HG02885 (cell line): ENCODE data around the gene TRABD2A.

Source experiments
- ATAC-seq: cut with Tn5 transposase; IDR thresholded peaks from one replicate; pipeline ENCODE4 v1.9.1; 2021; ENCODE audit warnings: mild to moderate bottlenecking; ENCODE audit not compliant: unreplicated experiment, poor library complexity

TRABD2A gene

DNA sequence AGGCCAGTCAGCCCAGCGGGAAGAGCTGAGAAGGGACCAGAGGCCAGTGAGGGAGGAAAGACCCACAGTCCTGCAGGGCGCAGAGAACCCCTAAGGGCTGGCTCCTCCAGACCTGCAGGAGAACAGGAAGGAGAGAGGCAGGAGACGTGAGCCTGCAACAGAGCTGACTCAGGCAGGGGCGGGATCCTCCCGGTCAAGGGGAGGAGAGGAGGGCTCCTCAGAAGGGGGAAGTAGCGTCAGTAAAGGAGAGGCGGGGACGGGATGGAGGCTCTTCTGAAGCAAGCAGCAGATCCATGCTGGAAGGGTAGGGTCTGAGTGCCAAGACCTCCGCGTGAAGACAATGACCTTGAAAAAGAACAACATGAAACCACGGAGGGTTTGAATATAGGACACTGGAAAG, 50.8 kb downstream of the TRABD2A start:
- ATAC-seq = no peak

DNA sequence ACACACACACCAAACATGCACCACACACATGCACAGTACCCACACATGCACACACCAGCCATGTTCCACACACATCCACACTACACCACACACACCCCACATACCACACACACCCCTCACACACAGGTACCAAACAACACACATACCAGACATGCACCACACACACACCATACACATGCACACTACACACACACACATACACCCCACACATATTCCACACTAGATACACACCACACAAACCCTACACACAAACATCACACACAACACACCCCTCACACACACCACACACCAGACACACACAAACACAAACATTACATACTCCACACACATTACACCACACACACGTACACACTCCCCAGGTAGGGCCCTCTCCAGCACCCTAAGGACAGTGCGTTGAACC, 51.2 kb downstream of the TRABD2A start:
- no peak for ATAC-seq

DNA sequence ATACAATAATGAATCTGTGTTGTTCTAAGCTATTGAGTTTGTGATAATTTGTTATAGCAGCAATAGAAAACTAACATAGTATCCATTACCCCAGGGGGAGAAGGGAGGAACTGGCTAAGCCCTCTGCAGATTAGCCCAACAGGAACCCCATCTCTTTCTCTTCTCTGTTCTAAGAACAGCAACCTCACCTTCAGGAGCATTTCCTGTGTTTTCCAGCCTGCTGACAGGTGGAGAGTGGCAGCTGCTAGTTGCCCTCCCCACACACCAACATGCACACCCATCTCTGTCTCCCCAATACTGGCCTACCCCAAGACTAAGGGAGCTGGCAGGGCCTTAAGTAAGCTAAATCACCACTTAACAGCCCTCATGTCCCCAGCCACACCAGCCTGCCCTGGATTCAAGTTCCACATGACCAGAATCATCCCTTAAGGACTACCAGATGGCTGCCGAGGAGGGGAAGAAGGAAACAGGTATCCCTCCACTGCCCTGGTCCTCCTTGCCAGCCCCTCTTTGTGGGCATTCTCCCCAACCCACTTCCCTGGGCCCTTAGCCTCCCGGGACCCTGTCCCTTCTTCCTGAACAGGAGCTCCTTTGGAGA, 52.8 kb downstream of the TRABD2A start:
- ATAC-seq = no peak

DNA sequence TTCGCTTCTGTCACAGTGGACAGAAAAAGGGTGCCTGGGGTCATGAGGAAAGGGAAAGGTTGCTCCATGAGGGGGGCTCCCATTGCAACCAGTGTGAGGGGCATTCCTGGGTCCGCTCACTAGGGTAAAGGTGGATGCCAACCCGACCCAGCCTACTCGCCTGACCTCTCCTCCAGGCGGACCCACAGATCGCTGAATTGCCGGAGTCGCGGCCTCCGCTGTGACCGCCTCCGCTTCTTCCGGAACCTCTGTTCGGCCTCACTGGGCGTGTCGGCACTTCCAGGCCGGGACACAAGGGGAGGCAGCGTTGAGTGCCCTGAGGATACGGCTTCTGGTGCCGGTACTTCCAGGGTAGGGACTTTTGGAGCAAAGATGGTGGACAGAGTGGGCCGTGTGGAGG, 57.1 kb downstream of the TRABD2A start:
- no peak for ATAC-seq

DNA sequence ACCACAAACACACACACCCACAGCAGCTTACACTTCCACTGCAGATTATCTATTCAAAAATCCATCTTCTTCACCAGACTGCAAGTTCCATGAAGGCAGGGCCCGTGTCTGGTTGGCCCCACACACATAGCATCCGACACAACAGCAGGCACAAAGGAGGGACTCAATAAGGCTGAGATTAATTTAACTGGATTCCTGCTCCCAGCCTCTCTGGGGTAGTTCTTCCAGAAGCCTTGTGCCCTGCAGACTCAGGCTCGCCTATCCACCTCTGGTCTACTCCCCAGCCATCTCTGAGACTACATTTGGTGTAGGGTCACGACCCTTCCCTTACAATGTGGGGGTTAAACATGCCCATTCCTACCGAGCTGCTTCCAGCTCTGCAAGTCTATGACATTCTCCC, 57.7 kb downstream of the TRABD2A start:
- no peak for ATAC-seq

DNA sequence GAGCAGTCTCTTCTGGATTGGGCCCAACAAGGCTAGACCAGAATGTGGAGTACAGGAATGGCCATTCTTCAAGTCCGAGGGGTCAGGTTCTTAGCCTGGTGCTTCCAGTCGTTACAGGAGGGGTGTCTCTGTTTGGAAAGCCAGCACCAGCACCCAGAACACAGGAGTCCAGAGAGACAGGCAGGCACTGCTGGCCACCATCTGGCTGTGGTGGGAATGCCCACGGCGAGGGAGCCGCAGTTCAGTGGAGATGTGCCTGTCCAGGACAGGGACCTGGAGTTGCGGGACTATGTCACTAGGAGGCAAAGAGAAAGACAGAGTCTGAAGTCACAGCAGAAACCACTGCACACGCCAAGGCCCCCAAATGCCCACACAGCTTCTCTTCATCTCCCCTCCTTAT, 59.1 kb downstream of the TRABD2A start:
- ATAC-seq = no peak

DNA sequence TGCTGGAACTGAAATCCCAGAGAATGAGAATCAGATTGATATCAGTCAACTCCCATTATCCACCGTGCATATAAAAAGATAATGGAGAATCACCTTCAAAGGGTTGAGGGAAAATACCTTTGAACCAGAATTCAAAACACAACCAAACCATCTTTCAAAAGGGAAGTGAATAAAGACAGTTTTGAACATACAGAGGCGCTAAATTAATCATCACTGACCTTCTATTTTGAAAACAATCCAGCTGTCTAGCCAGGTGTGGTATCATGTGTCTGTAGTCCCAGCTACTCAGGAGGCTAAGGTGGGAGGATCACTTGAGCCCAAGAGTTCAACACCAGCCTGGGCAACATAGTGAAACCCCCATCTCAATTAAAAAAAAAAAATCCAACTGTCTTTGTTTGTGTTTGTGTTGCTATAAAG, 63.6 kb downstream of the TRABD2A start:
- ATAC-seq = peak; percentile 95

DNA sequence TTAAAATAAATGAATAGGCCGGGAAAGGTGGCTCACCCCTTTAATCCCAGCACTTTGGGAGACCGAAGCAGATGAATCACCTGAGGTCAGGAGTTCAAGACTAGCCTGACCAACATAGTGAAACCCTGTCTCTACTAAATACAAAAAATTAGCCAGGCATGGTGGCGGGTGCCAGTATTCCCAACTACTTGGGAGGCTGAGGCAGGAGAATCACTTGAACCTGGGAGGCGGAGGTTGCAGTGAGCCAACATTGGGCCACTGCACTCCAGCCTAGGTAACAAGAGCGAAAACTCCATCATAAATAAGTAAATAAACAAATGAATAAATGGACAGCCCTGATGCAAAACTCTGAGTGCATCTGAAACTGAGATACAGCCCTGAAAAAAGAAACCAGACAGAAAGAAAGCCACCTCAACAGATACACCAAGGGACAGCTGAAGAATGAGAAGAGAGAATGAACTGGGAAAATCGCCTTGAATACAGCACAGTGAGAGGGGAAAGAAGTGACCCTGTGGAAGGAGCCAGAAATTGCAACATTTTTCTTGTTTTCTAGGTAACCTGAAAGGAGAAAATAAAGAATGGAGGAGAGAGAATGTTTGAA, 64.4 kb downstream of the TRABD2A start:
- ATAC-seq = peak; percentile 74

DNA sequence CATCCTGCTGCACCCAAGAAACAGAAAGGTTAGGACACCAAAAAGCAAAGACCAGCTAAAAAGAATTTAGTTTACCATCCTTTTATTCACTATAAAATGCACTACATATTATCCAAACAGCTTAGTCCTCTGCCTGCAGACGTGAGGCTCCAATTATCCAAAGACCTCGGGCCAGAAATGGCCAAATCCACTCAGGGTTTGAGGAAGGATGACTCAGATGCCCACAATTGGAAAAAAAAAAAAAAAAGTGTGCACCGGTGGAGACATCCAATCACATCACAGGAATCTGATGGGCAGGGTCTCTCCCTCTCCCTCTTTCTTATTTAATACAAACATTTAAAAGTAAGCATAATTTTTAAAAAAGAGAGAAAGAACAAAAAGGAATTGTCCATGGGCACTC, 65.7 kb downstream of the TRABD2A start:
- ATAC-seq = no peak

DNA sequence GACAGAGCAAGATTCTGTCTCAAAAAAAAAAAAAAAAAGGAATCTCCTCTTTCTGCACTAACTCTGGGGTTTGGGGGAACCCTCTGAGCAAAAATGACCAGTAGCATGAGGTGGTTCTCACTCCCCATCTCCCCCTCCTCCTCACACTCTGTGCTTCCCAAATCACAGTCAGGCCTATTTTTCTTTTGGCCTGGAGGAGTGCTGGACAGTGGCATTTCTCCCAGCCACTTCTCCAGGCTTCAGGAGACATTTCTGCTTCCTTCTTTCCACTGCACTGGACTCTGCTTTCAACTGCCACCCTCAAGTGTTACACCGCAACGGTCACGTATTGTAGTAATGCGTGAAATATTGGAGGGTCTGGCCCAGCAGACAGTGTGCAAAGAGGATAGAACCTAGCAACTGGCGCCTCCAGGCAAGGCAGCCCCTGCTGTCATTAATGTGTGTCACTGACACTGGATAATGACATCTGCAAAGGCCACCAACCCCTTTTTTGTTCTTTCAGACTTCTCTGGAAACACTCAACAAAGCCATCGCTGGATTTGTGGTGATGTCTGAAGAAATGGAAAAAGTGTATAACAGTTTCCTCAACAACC, 68.9 kb downstream of the TRABD2A start:
- ATAC-seq = no peak

DNA sequence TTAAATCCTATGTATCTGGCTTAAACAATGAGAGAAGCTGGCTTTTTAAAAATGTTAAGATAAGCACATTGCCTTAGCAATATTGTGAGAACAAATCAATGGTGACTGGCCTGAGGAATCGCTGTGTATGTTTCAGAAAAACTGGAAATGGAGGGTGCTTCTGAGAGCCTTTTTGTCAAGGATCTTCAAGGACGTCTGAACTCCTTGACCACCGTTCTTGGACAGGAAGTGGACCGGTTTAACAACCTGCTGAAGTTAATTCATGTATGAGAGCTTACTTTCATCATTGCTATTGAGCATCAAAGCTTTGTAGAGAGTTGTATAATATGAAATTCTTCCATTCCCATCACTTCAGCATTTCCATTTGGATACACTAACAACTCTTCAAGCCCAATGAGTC, 72.6 kb downstream of the TRABD2A start:
- ATAC-seq = no peak

DNA sequence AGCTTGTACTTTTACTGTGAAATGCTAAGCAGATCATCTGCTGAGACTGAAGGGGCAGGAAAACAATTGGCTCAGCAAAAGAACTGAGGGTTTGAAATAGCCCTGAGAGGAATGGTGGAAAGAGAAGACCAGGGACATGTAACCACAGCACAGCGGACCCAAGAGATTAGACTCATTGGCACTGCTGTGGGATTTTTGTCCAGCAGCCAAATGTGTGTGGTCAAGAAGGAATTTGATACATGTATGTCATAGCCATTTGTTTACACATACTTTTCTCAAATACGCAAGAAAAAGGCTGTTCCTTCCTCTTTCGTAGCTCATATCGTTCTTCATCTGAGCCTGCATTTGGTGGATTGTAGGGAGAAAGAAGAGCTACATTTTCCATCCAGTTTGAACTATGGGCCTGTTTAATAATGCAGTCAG, 73.8 kb downstream of the TRABD2A start:
- ATAC-seq = no peak

DNA sequence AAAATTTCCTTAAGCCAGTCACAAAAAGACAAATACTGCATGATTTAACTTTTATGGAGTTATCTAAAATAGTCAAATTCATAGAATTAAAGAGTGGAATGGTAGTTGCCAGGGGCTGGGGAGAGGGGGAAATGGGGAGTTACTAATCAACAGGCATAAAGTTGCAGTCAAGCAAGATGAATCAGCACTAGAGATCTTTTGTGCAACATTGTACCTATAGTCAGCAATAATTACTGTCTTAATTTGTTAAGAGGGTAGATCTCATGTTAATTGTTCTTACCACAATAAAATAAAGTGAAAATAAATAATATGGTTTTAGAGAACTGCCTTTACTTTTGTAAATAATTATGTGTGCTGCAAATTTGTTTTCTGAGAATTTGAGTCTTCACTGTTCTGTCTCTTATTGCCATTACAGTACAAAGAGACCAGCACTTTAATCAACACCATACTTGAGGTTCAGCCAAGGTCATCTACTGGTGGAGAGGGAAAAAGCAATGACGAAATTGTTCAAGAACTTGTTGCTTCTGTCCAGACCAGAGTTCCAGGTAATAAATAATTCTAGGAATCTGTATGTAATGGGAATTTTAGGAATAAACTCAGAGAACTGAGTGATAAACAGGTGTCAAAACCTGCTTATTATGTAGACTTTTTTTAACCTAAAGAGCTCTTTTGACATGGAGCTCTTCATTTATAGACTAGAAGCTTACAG, 75.5 kb downstream of the TRABD2A start:
- no peak for ATAC-seq

DNA sequence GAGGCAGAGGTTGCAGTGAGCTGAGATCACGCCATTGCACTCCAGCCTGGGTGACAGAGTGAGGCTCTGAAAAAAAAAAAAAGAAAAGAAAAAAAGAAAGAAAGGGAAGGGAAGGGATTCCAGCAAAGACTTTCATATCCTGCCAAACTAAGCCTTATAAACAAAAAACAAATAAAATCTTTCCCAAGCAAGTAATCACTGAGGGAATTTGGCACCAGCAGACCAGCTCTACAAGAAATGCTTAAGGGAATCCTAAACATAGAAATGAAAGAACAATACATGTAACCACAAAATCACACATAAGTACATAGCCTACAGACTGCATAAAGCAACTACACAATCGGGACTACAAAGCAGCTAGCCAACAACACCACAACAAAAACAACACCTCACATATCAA, 79.1 kb downstream of the TRABD2A start:
- no peak for ATAC-seq

DNA sequence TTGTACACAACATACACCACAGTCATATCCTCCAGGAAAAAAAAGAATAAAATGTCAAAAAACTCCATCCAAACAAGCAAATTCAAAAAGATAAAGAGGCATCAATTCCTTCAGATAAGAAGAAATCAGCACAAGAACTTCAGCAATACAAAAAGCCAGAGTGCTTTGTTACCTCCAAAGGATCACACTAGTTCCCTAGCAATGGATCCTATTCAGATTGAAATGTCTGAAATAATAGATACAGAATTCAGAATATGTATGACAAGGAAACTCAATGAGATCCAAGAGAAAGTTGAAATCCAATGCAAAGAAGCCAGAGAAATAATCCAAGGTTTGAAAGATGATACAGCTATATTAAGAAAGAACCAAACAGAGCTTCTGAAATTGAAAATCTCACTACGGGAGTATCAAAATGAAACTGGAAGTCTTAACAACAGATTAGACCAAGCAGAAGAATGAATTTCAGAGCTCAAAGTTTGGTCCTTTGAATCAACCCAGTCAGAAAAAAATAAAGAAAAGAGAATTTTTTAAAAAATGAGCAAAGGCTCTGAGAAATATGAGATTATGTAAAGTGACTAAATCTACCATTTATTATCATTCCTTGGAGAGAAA, 80.6 kb downstream of the TRABD2A start:
- ATAC-seq = peak; percentile 92

DNA sequence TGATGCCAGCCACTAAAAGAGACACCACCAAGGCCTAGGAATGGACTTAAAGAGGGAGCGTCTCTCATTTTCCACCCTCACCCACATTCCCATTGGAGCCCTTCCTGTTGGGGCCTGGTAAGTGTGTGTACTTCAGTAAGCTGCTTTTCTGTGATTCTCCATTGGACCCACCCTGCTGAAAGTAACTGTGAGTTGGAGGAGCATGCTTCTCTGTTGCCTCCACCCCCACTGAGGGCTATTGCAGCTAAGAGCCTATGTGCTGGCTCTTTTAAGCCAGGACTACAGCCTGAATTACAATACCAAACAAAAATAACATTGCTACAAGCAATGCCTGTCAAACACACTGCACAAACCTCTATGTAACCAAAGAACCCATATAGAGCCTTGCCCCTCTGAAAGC, 81.1 kb downstream of the TRABD2A start:
- ATAC-seq = peak; percentile 30

DNA sequence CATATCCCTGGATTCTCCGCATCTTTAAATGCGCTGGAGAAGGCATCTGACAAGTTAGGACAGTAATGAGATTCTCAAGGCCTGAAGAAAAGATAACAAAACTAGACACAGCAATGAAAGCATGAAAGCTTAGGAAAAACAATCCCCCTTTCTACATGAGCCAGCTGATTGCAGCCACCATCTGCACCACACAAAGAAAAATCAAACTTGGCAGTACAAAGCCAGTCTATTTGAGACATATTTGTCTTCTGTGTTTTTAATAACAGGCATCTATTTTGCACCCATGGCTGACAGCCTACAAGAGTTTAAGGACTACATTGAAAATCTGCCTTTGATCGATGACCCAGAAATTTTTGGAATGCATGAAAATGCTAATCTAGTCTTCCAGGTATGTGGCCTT, 83.6 kb downstream of the TRABD2A start:
- ATAC-seq = no peak

DNA sequence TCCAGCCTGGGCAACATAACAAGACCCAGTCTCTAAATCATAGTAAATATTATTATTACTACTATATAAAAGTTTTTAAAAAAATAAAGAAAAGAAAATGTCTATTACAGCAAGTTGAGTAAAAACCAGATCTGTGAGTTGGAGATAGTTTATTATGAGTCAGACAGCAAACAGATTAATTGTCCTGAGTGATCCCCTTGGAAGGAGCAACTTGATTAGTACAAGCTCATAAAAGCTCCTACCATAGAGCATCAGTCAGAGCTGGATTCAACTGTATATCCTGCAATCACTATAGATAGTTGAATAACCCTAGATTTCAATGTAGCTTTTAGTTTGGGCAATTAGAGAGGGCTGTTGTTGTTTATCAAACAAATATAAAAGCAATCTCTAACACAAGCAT, 84.1 kb downstream of the TRABD2A start:
- ATAC-seq = no peak

DNA sequence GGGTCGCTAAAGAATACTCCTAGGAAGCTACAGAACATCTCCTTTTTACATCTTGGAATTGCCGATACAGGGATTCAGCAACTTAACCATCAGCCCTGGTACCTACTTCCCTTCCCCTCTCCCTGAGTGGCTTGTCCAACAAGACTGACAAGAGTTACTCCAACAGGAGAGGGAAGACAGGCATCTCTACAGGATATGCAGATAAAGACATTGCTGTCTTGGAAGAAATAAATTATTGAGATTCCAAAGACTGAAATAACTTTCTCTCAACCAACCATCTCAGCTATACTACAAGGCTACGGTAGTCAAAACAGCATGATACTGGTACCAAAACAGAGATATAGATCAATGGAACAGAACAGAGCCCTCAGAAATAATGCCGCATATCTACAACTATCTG, 87.2 kb downstream of the TRABD2A start:
- no peak for ATAC-seq

DNA sequence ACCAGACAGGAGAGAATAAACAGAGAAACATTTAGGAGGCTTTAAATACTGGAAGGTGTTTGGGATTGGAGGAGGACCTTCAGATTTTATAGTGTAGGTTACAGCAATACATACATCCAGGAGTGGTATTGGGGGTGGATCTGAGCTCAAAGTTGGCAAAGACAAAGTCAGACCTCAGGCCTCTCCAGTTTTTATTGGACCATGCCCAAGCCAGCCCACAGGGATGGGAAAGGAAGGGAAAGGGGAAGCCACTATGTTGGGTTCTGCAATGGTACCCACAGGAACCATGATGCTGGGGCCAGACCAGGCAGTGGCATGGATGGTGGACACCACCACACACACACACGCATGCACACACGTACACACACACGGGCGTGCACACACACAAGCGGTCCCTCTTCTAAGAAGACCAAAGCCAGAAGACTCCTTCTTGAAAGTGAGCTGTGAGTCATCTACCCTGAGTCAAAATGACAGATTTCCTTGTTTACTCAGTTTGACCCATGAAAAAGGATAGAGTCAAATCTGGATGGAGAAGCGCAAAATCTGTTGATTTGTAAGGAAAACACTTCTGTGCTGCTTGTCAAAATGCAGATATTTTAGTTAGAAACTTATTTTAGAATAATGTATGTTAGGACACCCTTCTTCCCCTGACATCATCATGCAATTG, 87.9 kb downstream of the TRABD2A start:
- no peak for ATAC-seq

DNA sequence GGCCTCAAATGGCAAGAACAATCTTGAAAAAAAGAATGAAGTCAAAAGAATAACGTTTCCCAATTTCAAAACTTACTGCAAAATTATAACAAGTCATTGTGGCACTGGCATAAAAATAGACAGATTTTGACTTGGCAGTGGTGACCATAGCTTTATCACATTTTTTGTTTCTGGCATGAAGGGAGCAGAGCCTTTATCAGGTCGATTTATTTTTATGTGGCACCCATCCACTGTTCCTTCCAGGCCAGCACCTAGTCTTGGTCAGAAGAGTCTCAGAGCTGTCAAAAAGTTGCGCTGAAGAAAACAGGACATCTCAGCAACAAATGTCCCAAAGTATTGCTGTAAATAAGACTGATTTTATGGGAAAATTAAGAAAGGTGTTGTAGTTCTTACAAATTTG, 92.4 kb downstream of the TRABD2A start:
- no peak for ATAC-seq
